ENCODE data around the gene PCBP3. TPM values are rescaled to one million over a fixed set of nuclear protein-coding genes. Genes with fewer than 3 reads are reported as not detected.
A peak's percentile ranks its signal among the peaks of the same experiment; 100 is the strongest.

PCBP3 gene
- total and polyA plus RNA-seq, 10 of the 15 experiments (the other 5 are each of a cell fraction or from before 2014, with no cell fraction given): 0.09 to 1.3 (median 0.46) TPM; not detected in 3

GRCh38 chr21:45644041-45644906 lies 749 bp downstream of the PCBP3 start:
- BruUV-seq (replicated peaks): no TSS peak
- WGBS (ENCODE audit: insufficient coverage, insufficient replicate concordance, low lambda C conversion rate, missing lambda C conversion rate): 10% methylated on average over 48 of the region's 56 CpGs
- SMC1A ChIA-PET (ENCODE audit: uncharacterized antibody, unreplicated experiment): interaction anchor here (1.8 to 2.2 kb wide), 2 partner anchors 52 to 88 kb away, joined by 6 to 14 read pairs; no protein-coding TSS in a partner anchor
- CTCF ChIA-PET: interaction anchor here (1.3 to 1.6 kb wide), 2 partner anchors 88 to 108 kb away, joined by 3 to 8 read pairs; no protein-coding TSS in a partner anchor
- Histone ChIP-seq H3K27ac (ENCODE audit: control insufficient read depth, insufficient read depth) (no peak overlapping the region), H3K27me3 (replicated peaks in 1 of 2; ENCODE audit: control insufficient read depth in 2 of 2, insufficient read depth in 2 of 2, low read length in 1 of 2) (no peaks in the 10 kb centered on the region), H3K36me3 (ENCODE audit: control insufficient read depth in 2 of 2, insufficient read depth in 2 of 2, low read length in 1 of 2) (no peaks in the 10 kb centered on the region), H4K20me1 (ENCODE audit: control insufficient read depth, insufficient read depth) (no peaks in the 10 kb centered on the region), H3K79me2 (ENCODE audit: control insufficient read depth, insufficient read depth, low read length) (no peaks in the 10 kb centered on the region), H3K9me3 (replicated peaks; ENCODE audit: control insufficient read depth, insufficient read depth, low read length) (no peaks in the 10 kb centered on the region; the same call in 2 of the 3 replicates), H3K9ac (ENCODE audit: control insufficient read depth, insufficient read depth, low read length) (no peak overlapping the region), H3K4me3 (peak overlapping the region; percentile 60; the same call in 1 of the 2 replicates), H2AFZ (ENCODE audit: control insufficient read depth, low read depth, low read length) (no peak overlapping the region; the same call in 1 of the 2 replicates), H3K4me2 (ENCODE audit: control insufficient read depth, insufficient read depth) (peak overlapping the region; percentile 6; the same call in 1 of the 2 replicates), H3K4me1 (ENCODE audit: control insufficient read depth, insufficient read depth, low read length) (peaks cover 23% of the 10 kb centered on the region)
- ATAC-seq: no peak
- DNase-seq (ENCODE audit: low read depth, low spot score): no peak
- FAIRE-seq: no peak
- POLR2A ChIA-PET: interaction anchor here (1.0 kb wide), 2 partner anchors 13 to 100 kb away, joined by 3 to 4 read pairs; no protein-coding TSS in a partner anchor
- in situ Hi-C loops (cut with MboI): no loop called here
- intact Hi-C loops (cut with micrococcal nuclease; ENCODE audit: unreplicated experiment): loop anchor here (10.0 kb wide), 1 partner anchor 171 kb away; no protein-coding TSS in a partner anchor
- RAD21 ChIA-PET (ENCODE audit: unreplicated experiment): no interaction called here
- TF ChIP-seq LARP7 (IDR thresholded peaks at IDR 0.05) (0 out of 2 replicates have a peak, but pooled peaks have one; percentile 10), CEBPZ (IDR thresholded peaks at IDR 0.05; ENCODE audit: low read depth, low read length) (no peak), ZNF384 (IDR thresholded peaks at IDR 0.05; ENCODE audit: borderline replicate concordance, low read depth, low read length) (0 out of 2 replicates have a peak, but pooled peaks have one; percentile 12), SPI1 (IDR thresholded peaks at IDR 0.05; ENCODE audit: borderline replicate concordance, insufficient read depth, low read depth, low read length) (no peak), FOXM1 (IDR thresholded peaks at IDR 0.05; ENCODE audit: low read depth, low read length) (no peak), KAT2A (conservative IDR thresholded peaks at IDR 0.05; ENCODE audit: control insufficient read depth, low read depth, low read length) (no peak), SREBF1 (IDR thresholded peaks at IDR 0.05; ENCODE audit: low read length) (no peak), IKZF1 (conservative IDR thresholded peaks at IDR 0.05) (peak; percentile 22; the same call in 1 of the 2 replicates), NR2C1 (IDR thresholded peaks at IDR 0.05) (no peak), ZNF274 (IDR thresholded peaks at IDR 0.05; ENCODE audit: insufficient read depth, insufficient read length) (no peak), USF2 (IDR thresholded peaks at IDR 0.05; ENCODE audit: borderline replicate concordance, low read depth, low read length) (no peak), FOXK2 (IDR thresholded peaks at IDR 0.05) (no peak), ATF7 (IDR thresholded peaks at IDR 0.05; ENCODE audit: low read depth) (no peak), NFIC (IDR thresholded peaks at IDR 0.05; ENCODE audit: low read depth, low read length) (no peak), CTCF (IDR thresholded peaks at IDR 0.05 in 2 of 3, conservative IDR thresholded peaks at IDR 0.05 in 1 of 3; ENCODE audit: control insufficient read depth in 2 of 3, extremely low read depth in 1 of 3, insufficient read depth in 1 of 3, low read depth in 3 of 3, low read length in 3 of 3) (no peak)

Data from GM12878 (cell line).